GM19468 (cell line): ENCODE measurements around the gene CALHM5.

Experiments
- ATAC-seq: cut with Tn5 transposase; IDR thresholded peaks from one replicate; pipeline ENCODE4 v1.9.1; 2021; ENCODE audit warnings: mild to moderate bottlenecking, moderate library complexity, moderate number of reproducible peaks; ENCODE audit not compliant: unreplicated experiment; ENCODE audit errors: extremely low read depth

CALHM5 gene

GRCh38 chr6:116542426-116542825 is 31.0 kb downstream of the CALHM5 start:
- no peak for ATAC-seq

GRCh38 chr6:116543149-116543548 is 31.7 kb downstream of the CALHM5 start:
- ATAC-seq: no peak

GRCh38 chr6:116545651-116546050 is 34.2 kb downstream of the CALHM5 start, which contains the start of gene TRAPPC3L:
TSS of gene TRAPPC3L (minus strand) at chr6:116545684. CDS start at chr6:116545514, 170 bp downstream.
- ATAC-seq: no peak

- ATAC-seq: no peak
These were observed 35.9 kb downstream of the CALHM5 start for GRCh38 chr6:116547358-116547757.

- no peak for ATAC-seq
These were observed 39.4 kb downstream of the CALHM5 start for GRCh38 chr6:116550796-116551195.

- no peak for ATAC-seq
These were observed 42.0 kb downstream of the CALHM5 start, which contains the start of gene CALHM4 for GRCh38 chr6:116553451-116553850. TSS of gene CALHM4 (plus strand) at chr6:116553751. CDS start at chr6:116553794, 43 bp downstream.

- ATAC-seq: no peak
These were observed 44.6 kb downstream of the CALHM5 start for GRCh38 chr6:116556065-116556464.

GRCh38 chr6:116556814-116557415 is 45.5 kb downstream of the CALHM5 start:
- ATAC-seq: no peak

- ATAC-seq: no peak
These were observed 46.5 kb downstream of the CALHM5 start for GRCh38 chr6:116557893-116558292.

- no peak for ATAC-seq
These were observed 48.7 kb downstream of the CALHM5 start for GRCh38 chr6:116560130-116560529.

- no peak for ATAC-seq
These were observed 50.1 kb downstream of the CALHM5 start for GRCh38 chr6:116561377-116562018.

- no peak for ATAC-seq
These were observed 50.6 kb downstream of the CALHM5 start for GRCh38 chr6:116562019-116562403.

GRCh38 chr6:116562614-116563013 is 51.2 kb downstream of the CALHM5 start:
- no peak for ATAC-seq

GRCh38 chr6:116563830-116564229 is 52.4 kb downstream of the CALHM5 start:
- ATAC-seq: no peak

GRCh38 chr6:116564311-116564710 is 52.9 kb downstream of the CALHM5 start:
- ATAC-seq: no peak

GRCh38 chr6:116564921-116565872 is 53.8 kb downstream of the CALHM5 start:
- ATAC-seq: no peak

- ATAC-seq: no peak
These were observed 56.7 kb downstream of the CALHM5 start for GRCh38 chr6:116568111-116568510.

- ATAC-seq: no peak
These were observed 57.6 kb downstream of the CALHM5 start for GRCh38 chr6:116568821-116569755.

- peak; percentile 90 for ATAC-seq
These were observed 59.6 kb downstream of the CALHM5 start, which contains the start of gene RWDD1 for GRCh38 chr6:116570856-116571682. TSS of gene RWDD1 (plus strand) at chr6:116571504. CDS start at chr6:116571583, 79 bp downstream.
